Measurements from ENCODE around the gene GLA.

GLA gene

GRCh38 chrX:101348452-101349192 is 59.1 kb downstream of the GLA start, which contains the start of gene TIMM8A:
TIMM8A (minus strand) TSS chrX:101348742; CDS start chrX:101348664, 78 bp downstream.
- peak; percentile 62 for DNase-seq

- no peak for DNase-seq
These were observed 59.8 kb downstream of the GLA start for GRCh38 chrX:101347859-101348451.
